MG63 (cell line): ENCODE results near the gene NKAIN1. TPM values are rescaled to one million over a fixed set of nuclear protein-coding genes. Genes with fewer than 3 reads are reported as not detected.

Experiments
- DNase-seq: peaks from one replicate; pipeline ENCODE4 v3.0.0-alpha.2; 2020
- H3K27me3 ChIP-seq: fragments of 250-450 bp; sonication (Bioruptor Pico); 2 replicates; pipeline ENCODE4 v1.5.1; 2020; ENCODE audit warnings: mild to moderate bottlenecking, moderate library complexity
- H3K36me3 ChIP-seq: fragments of 250-450 bp; sonication (Bioruptor Pico); 2 replicates; pipeline ENCODE4 v1.5.1; 2020; ENCODE audit warnings: mild to moderate bottlenecking, moderate library complexity
- H3K4me3 ChIP-seq: fragments of 250-450 bp; sonication (Bioruptor Pico); 2 replicates; pipeline ENCODE4 v1.5.1; 2020; ENCODE audit warnings: mild to moderate bottlenecking, moderate library complexity
- H3K9me3 ChIP-seq: fragments of 250-450 bp; sonication (Bioruptor Pico); 2 replicates; pipeline ENCODE4 v1.5.1; 2020; ENCODE audit warnings: mild to moderate bottlenecking, moderate library complexity
- total RNA-seq: library from RNA; depleted of rRNA; stranded (reverse); fragments of >200 nt; shearing (Covaris generic); gene quantifications from 2 replicates; pipeline ENCODE4 v1.2.3, GENCODE V29; 2014; ENCODE audit warnings: low replicate concordance

The NKAIN1 gene
- total RNA-seq, 1 experiment from 2014 or later = 0.43 TPM

GRCh38 chr1:31241321-31241720, 1.6 kb upstream of the NKAIN1 start:
- H3K27me3 ChIP-seq = peaks cover 13% of the 10 kb centered on the region
- H3K4me3 ChIP-seq = no peak overlapping the region
- no peaks in the 10 kb centered on the region for H3K36me3 ChIP-seq
- no peaks in the 10 kb centered on the region for H3K9me3 ChIP-seq
- no peak for DNase-seq

GRCh38 chr1:31238986-31239613, 587 bp downstream of the NKAIN1 start:
- peak; percentile 51 for DNase-seq
- peaks cover 13% of the 10 kb centered on the region for H3K27me3 ChIP-seq

GRCh38 chr1:31238612-31238985, 1.1 kb downstream of the NKAIN1 start:
- Histone ChIP-seq H3K4me3 (peak overlapping the region; percentile 39; the same call in 1 of the 2 replicates), H3K27me3 (peaks cover 13% of the 10 kb centered on the region), H3K36me3 (no peaks in the 10 kb centered on the region), H3K9me3 (no peaks in the 10 kb centered on the region)
- DNase-seq = no peak

More at GRCh38 chr1:31238986-31239613, 587 bp downstream of the NKAIN1 start:
- H3K36me3 ChIP-seq = no peaks in the 10 kb centered on the region
- H3K9me3 ChIP-seq = no peaks in the 10 kb centered on the region
- H3K4me3 ChIP-seq = peak overlapping the region; percentile 39

DNA sequence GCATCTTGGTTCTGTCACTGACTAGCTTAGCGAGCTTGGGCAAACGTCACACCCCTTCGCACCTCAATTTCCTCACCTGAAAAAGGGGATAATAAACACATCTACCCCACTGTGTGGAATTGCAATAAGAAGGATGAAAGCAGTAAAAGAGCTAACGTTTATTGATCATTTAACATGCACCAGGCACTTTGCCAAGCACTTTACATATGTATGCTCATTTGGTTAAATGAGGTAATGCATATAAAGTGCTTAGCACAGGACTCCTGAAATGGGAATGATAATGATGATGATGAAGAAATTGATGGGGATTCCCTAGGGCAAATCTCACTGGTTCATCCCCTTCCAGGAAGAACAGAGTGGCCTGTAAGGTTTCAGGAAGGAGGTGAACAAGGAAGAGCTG, 4.8 kb downstream of the NKAIN1 start:
- Histone ChIP-seq H3K27me3 (peaks cover 11% of the 10 kb centered on the region), H3K9me3 (no peaks in the 10 kb centered on the region), H3K36me3 (no peaks in the 10 kb centered on the region), H3K4me3 (no peak overlapping the region)
- DNase-seq = no peak

GRCh38 chr1:31234123-31234708, 5.5 kb downstream of the NKAIN1 start:
- Histone ChIP-seq H3K9me3 (no peaks in the 10 kb centered on the region), H3K4me3 (no peak overlapping the region), H3K27me3 (peaks cover 10% of the 10 kb centered on the region), H3K36me3 (no peaks in the 10 kb centered on the region)
- DNase-seq = no peak

- Histone ChIP-seq H3K4me3 (no peak overlapping the region), H3K9me3 (no peaks in the 10 kb centered on the region), H3K36me3 (no peaks in the 10 kb centered on the region), H3K27me3 (no peaks in the 10 kb centered on the region)
- DNase-seq = no peak
Observed at GRCh38 chr1:31232689-31233088, 7.0 kb downstream of the NKAIN1 start.

- Histone ChIP-seq H3K36me3 (no peaks in the 10 kb centered on the region), H3K9me3 (no peaks in the 10 kb centered on the region), H3K27me3 (no peaks in the 10 kb centered on the region), H3K4me3 (no peak overlapping the region)
- no peak for DNase-seq
Observed at GRCh38 chr1:31231802-31232201, 7.9 kb downstream of the NKAIN1 start.

GRCh38 chr1:31230378-31230777, 9.3 kb downstream of the NKAIN1 start:
- no peak overlapping the region for H3K4me3 ChIP-seq
- H3K36me3 ChIP-seq = no peaks in the 10 kb centered on the region
- DNase-seq = no peak
- H3K27me3 ChIP-seq = no peaks in the 10 kb centered on the region
- H3K9me3 ChIP-seq = no peaks in the 10 kb centered on the region

GRCh38 chr1:31228986-31229385, 10.7 kb downstream of the NKAIN1 start:
- no peaks in the 10 kb centered on the region for H3K27me3 ChIP-seq
- H3K4me3 ChIP-seq = no peak overlapping the region
- DNase-seq = no peak
- H3K36me3 ChIP-seq = no peaks in the 10 kb centered on the region
- no peaks in the 10 kb centered on the region for H3K9me3 ChIP-seq

- Histone ChIP-seq H3K36me3 (no peaks in the 10 kb centered on the region), H3K4me3 (no peak overlapping the region), H3K27me3 (no peaks in the 10 kb centered on the region), H3K9me3 (no peaks in the 10 kb centered on the region)
- DNase-seq = no peak
Observed at GRCh38 chr1:31227891-31228568, 11.7 kb downstream of the NKAIN1 start.

GRCh38 chr1:31224068-31224467, 15.6 kb downstream of the NKAIN1 start:
- Histone ChIP-seq H3K4me3 (no peak overlapping the region), H3K36me3 (no peaks in the 10 kb centered on the region), H3K27me3 (no peaks in the 10 kb centered on the region), H3K9me3 (no peaks in the 10 kb centered on the region)
- DNase-seq = no peak

DNA sequence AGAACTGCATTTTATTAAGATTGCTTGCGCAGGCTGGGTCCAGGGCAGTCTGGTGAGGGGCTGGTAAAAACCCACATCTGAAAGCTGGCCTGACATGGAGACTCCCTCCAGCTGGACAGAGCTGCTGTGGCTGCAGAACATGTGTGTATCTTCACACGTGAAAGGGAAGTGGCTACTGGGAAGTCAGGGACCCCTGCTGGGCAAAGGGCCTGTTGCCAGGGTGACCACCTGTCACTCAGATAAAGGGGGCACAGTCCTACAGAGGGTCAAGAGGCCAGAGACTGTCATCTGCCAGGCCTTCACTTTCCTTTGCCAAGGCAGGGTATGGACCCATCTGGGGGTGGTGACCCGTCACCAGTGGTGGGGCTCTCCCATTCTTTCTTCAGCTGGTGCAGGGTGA, 17.5 kb downstream of the NKAIN1 start:
- no peaks in the 10 kb centered on the region for H3K27me3 ChIP-seq
- no peaks in the 10 kb centered on the region for H3K36me3 ChIP-seq
- no peak for DNase-seq
- H3K9me3 ChIP-seq = no peaks in the 10 kb centered on the region
- no peak overlapping the region for H3K4me3 ChIP-seq

DNA sequence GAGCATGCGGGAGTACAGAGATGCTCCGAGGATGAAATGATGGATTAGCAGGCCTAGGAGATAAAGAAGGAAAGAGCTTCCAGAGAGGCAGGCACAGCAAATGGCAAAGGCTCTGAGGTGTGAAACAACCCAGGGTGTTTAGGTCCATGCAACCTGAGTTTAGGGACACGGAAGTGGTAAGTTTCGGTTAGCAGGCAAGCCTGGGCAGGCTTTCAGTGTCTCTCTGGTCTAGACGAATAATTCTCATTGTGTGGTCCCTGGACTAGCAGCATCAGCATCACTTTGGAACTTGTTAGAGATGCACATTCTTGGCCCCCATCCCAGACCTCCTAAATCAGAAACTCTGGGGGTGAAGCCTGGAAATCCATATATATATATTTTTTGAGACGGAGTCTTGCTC, 18.6 kb downstream of the NKAIN1 start:
- no peak for DNase-seq
- Histone ChIP-seq H3K9me3 (no peaks in the 10 kb centered on the region), H3K36me3 (no peaks in the 10 kb centered on the region), H3K27me3 (no peaks in the 10 kb centered on the region), H3K4me3 (no peak overlapping the region)

DNA sequence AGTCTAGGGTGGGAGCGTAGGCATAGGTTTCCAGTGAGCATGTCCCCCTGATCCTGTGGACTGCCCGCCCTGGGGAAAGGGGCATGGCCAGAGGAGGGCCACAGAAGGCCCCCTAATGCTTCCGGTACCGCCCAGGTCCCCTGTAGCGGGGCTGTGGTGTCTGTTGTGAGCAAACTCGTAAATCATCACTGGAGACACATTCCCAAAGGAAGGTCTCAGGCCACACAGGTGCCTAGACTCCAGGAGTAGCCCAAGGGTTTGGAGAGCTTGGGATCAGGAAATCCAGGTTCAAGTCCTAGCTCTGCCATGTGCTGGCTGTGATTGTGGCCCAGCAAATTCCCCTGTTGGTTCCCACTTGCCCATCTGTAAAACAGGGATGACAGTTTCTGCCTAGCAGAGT, 20.2 kb downstream of the NKAIN1 start:
- no peaks in the 10 kb centered on the region for H3K36me3 ChIP-seq

GRCh38 chr1:31218705-31219104, 21.0 kb downstream of the NKAIN1 start:
- DNase-seq = no peak
- H3K27me3 ChIP-seq = no peaks in the 10 kb centered on the region
- H3K36me3 ChIP-seq = no peaks in the 10 kb centered on the region
- H3K9me3 ChIP-seq = no peaks in the 10 kb centered on the region
- no peak overlapping the region for H3K4me3 ChIP-seq

More for the DNA sequence above, 20.2 kb downstream of the NKAIN1 start:
- no peak for DNase-seq
- Histone ChIP-seq H3K9me3 (no peaks in the 10 kb centered on the region), H3K4me3 (no peak overlapping the region), H3K27me3 (no peaks in the 10 kb centered on the region)

GRCh38 chr1:31216016-31216415, 23.7 kb downstream of the NKAIN1 start:
- Histone ChIP-seq H3K9me3 (0 out of 2 replicates have a peak, but pooled peaks cover 2% of the 10 kb centered on the region), H3K27me3 (no peaks in the 10 kb centered on the region), H3K36me3 (no peaks in the 10 kb centered on the region), H3K4me3 (no peak overlapping the region)
- DNase-seq = no peak

DNA sequence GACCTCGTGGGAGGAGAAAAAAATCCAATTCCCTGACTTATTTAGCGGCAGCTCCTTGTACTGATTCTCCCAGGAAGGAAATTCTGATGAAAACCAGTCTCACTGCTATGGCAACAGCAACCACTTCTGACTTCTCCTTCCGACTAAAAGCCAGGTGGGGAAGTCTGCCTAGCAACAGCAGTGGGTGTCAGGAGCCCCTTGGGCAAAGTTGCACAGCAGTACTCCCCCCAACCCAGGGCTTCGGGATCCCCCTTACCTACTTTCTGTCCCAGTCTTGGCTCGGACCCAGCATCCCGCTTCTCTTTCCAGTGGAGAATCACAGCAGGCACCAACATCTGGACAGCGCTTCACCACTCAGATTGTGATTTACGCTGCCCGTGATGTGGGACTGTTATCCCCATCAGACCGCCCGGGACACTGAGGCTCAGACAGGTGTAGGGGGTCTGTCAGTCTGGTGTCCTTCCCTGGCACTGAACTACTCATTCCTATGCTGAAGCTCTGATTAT, 24.6 kb downstream of the NKAIN1 start:
- H3K36me3 ChIP-seq = no peaks in the 10 kb centered on the region
- no peaks in the 10 kb centered on the region for H3K27me3 ChIP-seq
- no peak overlapping the region for H3K4me3 ChIP-seq
- 0 out of 2 replicates have a peak, but pooled peaks cover 4% of the 10 kb centered on the region for H3K9me3 ChIP-seq
- DNase-seq = no peak
